OCI-LY3 (cell line): ENCODE results near the gene SKA1.

Source experiments
- CTCF ChIP-seq: fragments of 200-600, 300-600 bp; sonication (generic); IDR thresholded peaks from 2 replicates; pipeline ENCODE4 v1.5.1; 2014; ENCODE audit warnings: antibody characterized with exemption, low read length, low read depth
- EZH2phosphoT487 ChIP-seq: fragments of 200-600 bp; shearing (Covaris generic); IDR thresholded peaks from 2 replicates; pipeline ENCODE4 v1.6.1; 2018; ENCODE audit warnings: antibody characterized with exemption, mixed run types, low read depth

- no peak for TF ChIP-seq CTCF
- no peak for TF ChIP-seq EZH2phosphoT487
These were observed 47.5 kb downstream of the SKA1 start for GRCh38 chr18:50422286-50422898.
